PC-3 (cell line): ENCODE results near the gene ACADS. TPM values are rescaled to one million over a fixed set of nuclear protein-coding genes. Genes with fewer than 3 reads are reported as not detected.

Experiments
- ATAC-seq: fragments of 200-7000 bp; cut with Tn5 transposase; 2 replicates; pipeline ENCODE4 v1.9.1; 2020; ENCODE audit warnings: mild to moderate bottlenecking, moderate library complexity
- BruUV-seq: library from RNA; stranded (reverse); fragments of 400-500 nt; replicated peaks from 2 replicates; lab custom pipeline; 2021; lab: Mats Ljungman, UMichigan
- CTCF ChIA-PET: fragments of 300-600 bp; sonication (Branson Sonifier 250); formaldehyde crosslinking; loops from one replicate; lab custom pipeline; 2022; ENCODE audit warnings: antibody characterized with exemption; lab: Charles Lee
- POLR2A ChIA-PET: fragments of 300-600 bp; sonication (Branson Sonifier 250); formaldehyde crosslinking; loops from one replicate; lab custom pipeline; 2022; ENCODE audit warnings: antibody characterized with exemption; ENCODE audit not compliant: unreplicated experiment; lab: Charles Lee
- DNase-seq: peaks from one replicate; pipeline ENCODE4 v3.0.0-alpha.2; 2015
- H2AFZ ChIP-seq: fragments of 300-600 bp; sonication (generic); 2 replicates; pipeline ENCODE4 v1.6.0; 2016; ENCODE audit warnings: antibody characterized with exemption, low read length
- H3F3A ChIP-seq: fragments of 300-600 bp; sonication (generic); one replicate; pipeline ENCODE4 v1.6.0; 2017; ENCODE audit warnings: antibody characterized with exemption, low read length, control low read depth, mild to moderate bottlenecking; ENCODE audit not compliant: unreplicated experiment
- H3K27ac ChIP-seq: fragments of 300-600 bp; sonication (generic); 2 replicates; pipeline ENCODE4 v1.5.1; 2016; ENCODE audit warnings: mild to moderate bottlenecking, low read length
- H3K27me3 ChIP-seq: fragments of 300-600 bp; sonication (generic); 2 replicates; pipeline ENCODE4 v1.6.1; 2016; ENCODE audit warnings: low read length, mixed read lengths
- H3K36me3 ChIP-seq: fragments of 300-600 bp; sonication (generic); 2 replicates; pipeline ENCODE4 v1.6.1; 2016; ENCODE audit warnings: low read depth, mixed run types, low read length, mixed read lengths
- H3K4me1 ChIP-seq: fragments of 300-600 bp; sonication (generic); 2 replicates; pipeline ENCODE4 v1.5.1; 2016; ENCODE audit warnings: low read length; ENCODE audit not compliant: insufficient read depth
- H3K4me2 ChIP-seq: fragments of 300-600 bp; sonication (generic); 2 replicates; pipeline ENCODE4 v1.6.0; 2016; ENCODE audit warnings: low read length
- H3K4me3 ChIP-seq: fragments of 300-600 bp; sonication (generic); 2 replicates; pipeline ENCODE4 v1.5.1; 2016; ENCODE audit warnings: mild to moderate bottlenecking, low read length, mixed read lengths
- H3K79me2 ChIP-seq: fragments of 300-600 bp; sonication (generic); 2 replicates; pipeline ENCODE4 v1.6.1; 2017; ENCODE audit warnings: low read length, mixed read lengths
- H3K9ac ChIP-seq: fragments of 300-600 bp; sonication (generic); 2 replicates; pipeline ENCODE4 v1.6.0; 2016; ENCODE audit warnings: mild to moderate bottlenecking, low read length
- H3K9me2 ChIP-seq: fragments of 300-600 bp; sonication (generic); replicated peaks from 2 replicates; pipeline ENCODE4 v1.6.1; 2016; ENCODE audit warnings: mixed run types, low read length, mixed read lengths
- H3K9me3 ChIP-seq: fragments of 300-600 bp; sonication (generic); 2 replicates; pipeline ENCODE4 v1.6.1; 2016; ENCODE audit warnings: low read length, mixed read lengths
- H4K20me1 ChIP-seq: fragments of 300-600 bp; sonication (generic); 2 replicates; pipeline ENCODE4 v1.6.1; 2016; ENCODE audit warnings: low read length, mixed read lengths
- CTCF ChIP-seq: fragments of 300-600 bp; sonication (generic); conservative IDR thresholded peaks from 2 replicates; pipeline ENCODE4 v1.5.1; 2017; ENCODE audit warnings: antibody characterized with exemption, low read depth, mild to moderate bottlenecking, low read length
- EZH2 ChIP-seq: fragments of 300-600 bp; sonication (generic); IDR thresholded peaks from one replicate; pipeline ENCODE4 v1.6.1; 2017; ENCODE audit warnings: antibody characterized with exemption, mild to moderate bottlenecking, low read length; ENCODE audit not compliant: unreplicated experiment
- EZH2phosphoT487 ChIP-seq: fragments of 300-600 bp; sonication (generic); IDR thresholded peaks from 2 replicates; pipeline ENCODE4 v1.6.1; 2018; ENCODE audit warnings: mild to moderate bottlenecking, antibody characterized with exemption, low read length, borderline replicate concordance
- intact Hi-C: fragments of 100-400 bp; cut with micrococcal nuclease; formaldehyde crosslinking; loops from 2 replicates; pipeline ENCODE4 v1.9.0; 2023
- total RNA-seq: library from RNA; depleted of rRNA; stranded (reverse); fragments of >200 nt; gene quantifications from 2 replicates; pipeline ENCODE4 v1.2.3, GENCODE V29; 2014

ACADS gene
- total RNA-seq, 1 experiment from 2014 or later = 19.6 TPM

- ATAC-seq (no peak), DNase-seq (no peak)
- H3K4me3 ChIP-seq = no peak overlapping the region
- CTCF ChIA-PET = interaction anchor here (0.6 kb wide), 1 partner anchor 25 kb away, joined by 12 read pairs; no protein-coding TSS in a partner anchor
- no peak overlapping the region for H3K9ac ChIP-seq
- H3K36me3 ChIP-seq = peaks cover 28% of the 10 kb centered on the region; the same call in 1 of the 2 replicates
- intact Hi-C loops = no loop called here
- no peaks in the 10 kb centered on the region for H3K79me2 ChIP-seq
- POLR2A ChIA-PET = no interaction called here
- no peaks in the 10 kb centered on the region for H3F3A ChIP-seq
- TF ChIP-seq EZH2 (no peak), CTCF (no peak), EZH2phosphoT487 (no peak)
- no peak overlapping the region for H3K4me2 ChIP-seq
- H3K9me3 ChIP-seq = no peaks in the 10 kb centered on the region
- H3K27ac ChIP-seq = no peak overlapping the region
- BruUV-seq = no TSS peak
- no peaks in the 10 kb centered on the region for H4K20me1 ChIP-seq
- no peak overlapping the region for H2AFZ ChIP-seq
- no peaks in the 10 kb centered on the region for H3K9me2 ChIP-seq
- H3K4me1 ChIP-seq = no peaks in the 10 kb centered on the region
- no peaks in the 10 kb centered on the region for H3K27me3 ChIP-seq
Observed at GRCh38 chr12:120764816-120765215, 39.2 kb downstream of the ACADS start.

GRCh38 chr12:120766566-120766965, 40.9 kb downstream of the ACADS start:
- Histone ChIP-seq H3K4me1 (no peaks in the 10 kb centered on the region), H3K27me3 (no peaks in the 10 kb centered on the region), H3F3A (no peaks in the 10 kb centered on the region), H3K79me2 (no peaks in the 10 kb centered on the region), H3K27ac (no peak overlapping the region), H3K9me3 (no peaks in the 10 kb centered on the region), H4K20me1 (no peaks in the 10 kb centered on the region), H3K9me2 (no peaks in the 10 kb centered on the region), H3K4me2 (no peak overlapping the region), H3K4me3 (no peak overlapping the region), H3K9ac (no peak overlapping the region), H3K36me3 (peaks cover 28% of the 10 kb centered on the region; the same call in 1 of the 2 replicates), H2AFZ (no peak overlapping the region)
- ATAC-seq (no peak), DNase-seq (no peak)
- TF ChIP-seq CTCF (no peak), EZH2phosphoT487 (no peak), EZH2 (no peak)
- intact Hi-C loops = no loop called here
- ChIA-PET CTCF (no interaction called here), POLR2A (no interaction called here)
- no TSS peak for BruUV-seq

GRCh38 chr12:120767071-120768024, 41.7 kb downstream of the ACADS start:
- ChIA-PET CTCF (no interaction called here), POLR2A (no interaction called here)
- Histone ChIP-seq H3K9ac (no peak overlapping the region), H2AFZ (no peak overlapping the region), H3K4me2 (no peak overlapping the region), H3K9me3 (no peaks in the 10 kb centered on the region), H3K27ac (no peak overlapping the region), H3K27me3 (no peaks in the 10 kb centered on the region), H3K79me2 (no peaks in the 10 kb centered on the region), H3F3A (no peaks in the 10 kb centered on the region), H4K20me1 (no peaks in the 10 kb centered on the region), H3K9me2 (no peaks in the 10 kb centered on the region), H3K36me3 (peaks cover 24% of the 10 kb centered on the region; the same call in 1 of the 2 replicates), H3K4me3 (no peak overlapping the region), H3K4me1 (no peaks in the 10 kb centered on the region)
- DNase-seq (no peak), ATAC-seq (no peak)
- BruUV-seq = no TSS peak
- TF ChIP-seq CTCF (no peak), EZH2 (no peak), EZH2phosphoT487 (no peak)
- intact Hi-C loops = no loop called here
